IPS DF 6.9 (cell line): Measurements from ENCODE around the gene GRID1.

Experiments
- DNase-seq: peaks from one replicate; pipeline ENCODE4 v3.0.0-alpha.2; 2013; ENCODE audit warnings: low read depth, low spot score
- H3K27ac ChIP-seq: one replicate; pipeline ENCODE4 v1.5.1; 2013; ENCODE audit warnings: low read length, control low read depth
- H3K27me3 ChIP-seq: 2 replicates; pipeline ENCODE4 v1.6.1; 2013; ENCODE audit warnings: mild to moderate bottlenecking, low read length; ENCODE audit not compliant: control insufficient read depth, insufficient read depth
- H3K36me3 ChIP-seq: 2 replicates; pipeline ENCODE4 v1.6.1; 2013; ENCODE audit warnings: low read length; ENCODE audit not compliant: control insufficient read depth, insufficient read depth
- H3K4me1 ChIP-seq: 2 replicates; pipeline ENCODE4 v1.6.1; 2013; ENCODE audit warnings: low read length; ENCODE audit not compliant: control insufficient read depth, insufficient read depth
- H3K4me3 ChIP-seq: 2 replicates; pipeline ENCODE4 v1.5.1; 2013; ENCODE audit warnings: mild to moderate bottlenecking, low read length
- H3K9me3 ChIP-seq: 2 replicates; pipeline ENCODE4 v1.6.1; 2013; ENCODE audit warnings: low read length, inconsistent platforms; ENCODE audit not compliant: control insufficient read depth, insufficient read depth
- WGBS: extraction: QIAGEN DNeasy Blood & Tissue Kit; methylation state at CpG from one replicate; pipeline ENCODE4 v1.1.7; 2013; ENCODE audit warnings: mixed read lengths, missing lambda C conversion rate; ENCODE audit not compliant: insufficient read length, insufficient coverage; 5-methylcytosine and 5-hydroxymethylcytosine counted together

GRID1 gene

DNA sequence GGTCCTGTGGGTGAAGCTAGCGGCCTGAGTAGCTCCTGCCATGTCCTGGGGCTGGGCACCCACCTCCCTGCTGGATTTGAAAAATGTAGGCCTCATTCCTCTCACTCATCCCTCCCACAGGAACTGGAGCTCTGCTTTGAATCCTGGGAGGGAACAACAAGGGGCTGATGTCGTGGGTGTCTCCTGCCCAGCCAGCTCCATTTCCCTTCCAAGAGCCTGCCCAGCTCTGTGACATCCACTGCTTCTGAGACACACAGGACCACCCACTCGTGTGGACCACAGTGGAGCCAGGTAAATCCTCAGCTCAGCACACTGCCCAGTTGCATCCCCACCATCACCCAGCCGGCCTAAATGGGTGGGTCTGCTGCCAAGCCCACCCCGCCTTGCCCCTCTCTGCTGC lies 579.2 kb downstream of the GRID1 start:
- no peaks in the 10 kb centered on the region for H3K4me1 ChIP-seq
- no peak for DNase-seq
- WGBS = no CpG with 5 or more reads among the region's 5 CpGs
- no peaks in the 10 kb centered on the region for H3K27me3 ChIP-seq
- H3K27ac ChIP-seq = no peak overlapping the region
- H3K4me3 ChIP-seq = no peak overlapping the region
- H3K9me3 ChIP-seq = no peaks in the 10 kb centered on the region
- H3K36me3 ChIP-seq = no peaks in the 10 kb centered on the region

- Histone ChIP-seq H3K4me1 (no peaks in the 10 kb centered on the region), H3K27me3 (no peaks in the 10 kb centered on the region), H3K9me3 (no peaks in the 10 kb centered on the region), H3K27ac (no peak overlapping the region), H3K36me3 (no peaks in the 10 kb centered on the region), H3K4me3 (no peak overlapping the region)
- WGBS = no CpG with 5 or more reads among the region's 10 CpGs
- no peak for DNase-seq
These were observed 580.1 kb downstream of the GRID1 start for GRCh38 chr10:85786401-85786899.

- H3K4me3 ChIP-seq = no peak overlapping the region
- no peaks in the 10 kb centered on the region for H3K27me3 ChIP-seq
- no CpG with 5 or more reads among the region's 5 CpGs for WGBS
- no peaks in the 10 kb centered on the region for H3K4me1 ChIP-seq
- no peaks in the 10 kb centered on the region for H3K36me3 ChIP-seq
- DNase-seq = no peak
- H3K9me3 ChIP-seq = no peaks in the 10 kb centered on the region
- no peak overlapping the region for H3K27ac ChIP-seq
These were observed 581.8 kb downstream of the GRID1 start for GRCh38 chr10:85784792-85785191.

DNA sequence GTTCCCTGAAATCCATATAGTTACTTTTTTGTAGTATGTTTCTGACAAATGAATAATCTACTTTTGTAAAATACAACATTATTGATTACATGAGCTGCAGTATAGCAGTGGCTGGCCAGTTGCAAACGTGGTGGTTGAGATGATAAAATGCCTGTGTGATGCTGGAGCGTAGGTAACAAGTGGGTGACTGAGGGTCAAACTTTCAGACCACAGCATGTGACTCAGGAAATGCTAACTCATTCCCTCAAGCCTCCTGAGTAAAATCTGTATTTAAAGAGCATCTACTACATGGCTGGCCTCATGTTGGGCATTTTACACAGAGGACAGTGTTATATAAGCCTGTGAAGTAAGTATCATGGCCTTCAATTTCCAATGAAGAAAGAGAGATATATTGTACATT lies 585.2 kb downstream of the GRID1 start:
- no peaks in the 10 kb centered on the region for H3K36me3 ChIP-seq
- no peak for DNase-seq
- no peak overlapping the region for H3K27ac ChIP-seq
- no peaks in the 10 kb centered on the region for H3K9me3 ChIP-seq
- H3K4me3 ChIP-seq = no peak overlapping the region
- WGBS = no CpG with 5 or more reads among the region's 2 CpGs
- no peaks in the 10 kb centered on the region for H3K4me1 ChIP-seq
- no peaks in the 10 kb centered on the region for H3K27me3 ChIP-seq

DNA sequence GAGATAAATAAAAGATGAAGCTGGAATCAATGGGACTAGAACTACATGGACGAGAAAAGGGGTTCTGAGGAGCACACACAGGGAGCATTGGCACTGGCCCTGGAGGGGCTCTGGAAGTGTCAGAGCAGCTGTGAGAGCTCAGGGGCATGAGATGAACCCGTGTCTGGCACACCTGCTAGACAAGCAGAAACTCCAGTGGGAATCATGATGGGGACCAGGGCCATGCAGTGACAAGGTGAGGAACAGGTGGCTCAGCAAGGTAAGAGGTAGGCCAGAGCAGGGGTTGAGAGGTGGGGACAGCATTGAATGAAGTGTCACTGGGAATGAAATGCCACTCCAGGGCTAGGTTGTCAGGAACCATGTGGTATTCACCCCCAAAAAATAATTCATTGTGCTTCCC lies 588.5 kb downstream of the GRID1 start:
- no peak for DNase-seq
- Histone ChIP-seq H3K27me3 (no peaks in the 10 kb centered on the region), H3K4me1 (no peaks in the 10 kb centered on the region), H3K36me3 (no peaks in the 10 kb centered on the region), H3K4me3 (no peak overlapping the region), H3K9me3 (no peaks in the 10 kb centered on the region), H3K27ac (no peak overlapping the region)
- WGBS = no CpG with 5 or more reads among the region's 2 CpGs

DNA sequence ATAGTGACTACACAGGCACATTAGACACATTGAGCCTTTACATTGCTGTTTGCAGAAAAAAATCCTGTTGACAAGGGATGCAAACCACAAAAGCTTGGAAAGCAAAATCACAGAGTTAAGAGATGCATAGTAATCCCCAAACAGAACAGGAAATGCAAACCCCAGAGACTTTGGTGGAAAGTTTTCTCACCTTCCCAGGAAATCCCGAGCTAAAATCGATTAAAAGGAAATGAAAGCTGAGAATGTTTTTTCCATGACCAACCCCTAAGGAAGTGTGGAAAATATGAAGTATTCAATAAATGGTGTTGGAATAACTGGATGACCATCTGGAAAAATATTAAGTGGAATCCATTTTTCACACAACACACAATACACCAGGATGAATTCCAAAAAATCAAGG lies 598.7 kb downstream of the GRID1 start:
- no peaks in the 10 kb centered on the region for H3K27me3 ChIP-seq
- no peaks in the 10 kb centered on the region for H3K36me3 ChIP-seq
- no peak for DNase-seq
- no peak overlapping the region for H3K4me3 ChIP-seq
- no peaks in the 10 kb centered on the region for H3K9me3 ChIP-seq
- no CpG with 5 or more reads among the region's 2 CpGs for WGBS
- H3K27ac ChIP-seq = no peak overlapping the region
- no peaks in the 10 kb centered on the region; the same call in 1 of the 2 replicates for H3K4me1 ChIP-seq

DNA sequence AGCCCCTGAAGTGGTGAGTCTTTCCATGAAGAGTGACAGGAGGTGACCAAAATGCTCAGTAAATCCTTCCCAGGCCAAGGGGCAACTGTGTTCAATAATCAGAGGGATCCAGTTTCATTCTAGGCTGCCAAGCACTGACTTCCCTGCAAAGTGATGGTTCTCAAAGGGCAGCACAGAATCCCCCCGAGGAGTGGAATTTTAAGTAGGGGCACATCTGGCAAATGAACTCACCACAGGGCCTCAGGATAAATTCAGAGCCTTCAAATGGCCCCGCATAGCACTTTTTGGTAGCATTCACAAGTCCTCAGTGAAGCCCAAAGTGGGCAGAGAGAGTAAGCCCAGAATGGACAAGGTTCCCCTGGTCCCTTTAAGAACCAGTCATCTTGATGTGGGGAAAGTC lies 602.5 kb downstream of the GRID1 start:
- DNase-seq = no peak
- no peaks in the 10 kb centered on the region for H3K27me3 ChIP-seq

GRCh38 chr10:85761906-85762445 lies 604.6 kb downstream of the GRID1 start:
- Histone ChIP-seq H3K4me1 (no peaks in the 10 kb centered on the region), H3K36me3 (no peaks in the 10 kb centered on the region), H3K9me3 (no peaks in the 10 kb centered on the region), H3K27ac (no peak overlapping the region), H3K27me3 (no peaks in the 10 kb centered on the region), H3K4me3 (no peak overlapping the region)
- DNase-seq = no peak
- WGBS = no CpG with 5 or more reads among the region's 3 CpGs

More for the DNA sequence above, 602.5 kb downstream of the GRID1 start:
- Histone ChIP-seq H3K4me1 (no peaks in the 10 kb centered on the region; the same call in 1 of the 2 replicates), H3K27ac (no peak overlapping the region), H3K36me3 (no peaks in the 10 kb centered on the region), H3K9me3 (no peaks in the 10 kb centered on the region), H3K4me3 (no peak overlapping the region)
- no CpG with 5 or more reads among the region's 2 CpGs for WGBS

- WGBS = no CpG with 5 or more reads among the region's 5 CpGs
- DNase-seq = no peak
- H3K27me3 ChIP-seq = no peaks in the 10 kb centered on the region
- H3K9me3 ChIP-seq = no peaks in the 10 kb centered on the region
- no peaks in the 10 kb centered on the region for H3K4me1 ChIP-seq
- H3K36me3 ChIP-seq = no peaks in the 10 kb centered on the region
- H3K4me3 ChIP-seq = no peak overlapping the region
- no peak overlapping the region for H3K27ac ChIP-seq
These were observed 624.8 kb downstream of the GRID1 start for GRCh38 chr10:85741626-85742300.

- no peak overlapping the region for H3K4me3 ChIP-seq
- H3K27ac ChIP-seq = no peak overlapping the region
- H3K36me3 ChIP-seq = no peaks in the 10 kb centered on the region
- no CpG with 5 or more reads among the region's 1 CpG for WGBS
- H3K27me3 ChIP-seq = no peaks in the 10 kb centered on the region
- no peaks in the 10 kb centered on the region for H3K4me1 ChIP-seq
- H3K9me3 ChIP-seq = no peaks in the 10 kb centered on the region
- no peak for DNase-seq
These were observed 630.6 kb downstream of the GRID1 start for GRCh38 chr10:85735997-85736396.

GRCh38 chr10:85734791-85735190 lies 631.8 kb downstream of the GRID1 start:
- H3K36me3 ChIP-seq = no peaks in the 10 kb centered on the region
- no peak for DNase-seq
- H3K27ac ChIP-seq = no peak overlapping the region
- H3K27me3 ChIP-seq = no peaks in the 10 kb centered on the region
- H3K4me3 ChIP-seq = no peak overlapping the region
- no CpG with 5 or more reads among the region's 7 CpGs for WGBS
- no peaks in the 10 kb centered on the region for H3K4me1 ChIP-seq
- no peaks in the 10 kb centered on the region for H3K9me3 ChIP-seq
